Thoracic aorta (tissue), 2 donors: ENCODE measurements around the gene BCL7B. TPM values are rescaled to one million over a fixed set of nuclear protein-coding genes. Genes with fewer than 3 reads are reported as not detected.
"Not testable (repeated sequence)": the region's sequence is repeated elsewhere in the genome, so short reads cannot be mapped to it uniquely, and the experiment has no call there.

Experiments
- ATAC-seq: fragments of 150-250 bp; one replicate; pipeline ENCODE4 v1.8.0; 2017; ENCODE audit warnings: low read depth; ENCODE audit not compliant: insufficient number of reproducible peaks, low FRiP score
- DNase-seq: peaks from one replicate; pipeline ENCODE4 v3.0.0-alpha.2; 2020; ENCODE audit warnings: low spot score
- H3K27ac ChIP-seq, 2 donors: fragments of 200-600 bp; sonication (generic); 1 replicate in 1 of 2; 2 replicates in 1 of 2; pipeline ENCODE4 v1.5.1; 2016; ENCODE audit warnings: mild to moderate bottlenecking in 2 of 2, moderate library complexity in 2 of 2
- H3K27me3 ChIP-seq: fragments of 200-600 bp; sonication (generic); replicated peaks from 2 replicates; pipeline ENCODE4 v1.6.0; 2016; ENCODE audit warnings: mild to moderate bottlenecking; ENCODE audit not compliant: insufficient read depth
- H3K36me3 ChIP-seq: fragments of 200-600 bp; sonication (generic); one replicate; pipeline ENCODE4 v1.5.1; 2016
- H3K4me1 ChIP-seq, 2 donors: fragments of 200-600 bp; sonication (generic); 1 replicate in 1 of 2; 2 replicates in 1 of 2; pipeline versions ENCODE4 v1.5.1 to v1.6.0; 2016; ENCODE audit warnings: low read depth in 2 of 2, mild to moderate bottlenecking in 1 of 2; ENCODE audit not compliant: control insufficient read depth in 1 of 2
- H3K4me3 ChIP-seq: fragments of 200-600 bp; sonication (generic); 2 replicates; pipeline ENCODE4 v1.5.1; 2016; ENCODE audit warnings: mild to moderate bottlenecking
- H3K9me3 ChIP-seq: fragments of 200-600 bp; sonication (generic); 2 replicates; pipeline ENCODE4 v1.5.1; 2016
- CTCF ChIP-seq: fragments of 200-600 bp; sonication (generic); IDR thresholded peaks from one replicate; pipeline ENCODE4 v1.5.1; 2019; ENCODE audit warnings: antibody characterized with exemption
- total RNA-seq, 2 donors: library from RNA; depleted of rRNA; stranded (reverse); fragments of >200 nt; gene quantifications; one replicate each; pipeline versions ENCODE4 v1.1.0 to v1.2.3, GENCODE V29; 2016

Gene BCL7B
- total RNA-seq, 2 donors from 2014 or later, result 99.8 to 129 TPM

GRCh38 chr7:73593207-73594045, 35.9 kb upstream of the BCL7B start:
- Histone ChIP-seq H3K4me1 (no peaks in the 10 kb centered on the region), H3K4me3 (no peak overlapping the region), H3K36me3 (no peaks in the 10 kb centered on the region), H3K27me3 (no peaks in the 10 kb centered on the region), H3K27ac (no peak overlapping the region), H3K9me3 (no peaks in the 10 kb centered on the region)
- TF ChIP-seq CTCF, result no peak
- DNase-seq (no peak), ATAC-seq (no peak)

- Histone ChIP-seq H3K36me3 (no peaks in the 10 kb centered on the region), H3K27ac (no peak overlapping the region), H3K4me1 (no peaks in the 10 kb centered on the region), H3K27me3 (no peaks in the 10 kb centered on the region), H3K4me3 (no peak overlapping the region), H3K9me3 (no peaks in the 10 kb centered on the region)
- TF ChIP-seq CTCF, result no peak
- ATAC-seq (no peak), DNase-seq (no peak)
Measured at GRCh38 chr7:73586911-73587310, 29.4 kb upstream of the BCL7B start.

GRCh38 chr7:73585196-73585595, 27.7 kb upstream of the BCL7B start:
- no peaks in the 10 kb centered on the region for H3K36me3 ChIP-seq
- no peak for TF ChIP-seq CTCF
- H3K4me1 ChIP-seq, result no peaks in the 10 kb centered on the region
- no peak for ATAC-seq
- no peaks in the 10 kb centered on the region for H3K27me3 ChIP-seq
- H3K4me3 ChIP-seq, result no peak overlapping the region
- no peak overlapping the region for H3K27ac ChIP-seq
- H3K9me3 ChIP-seq, result no peaks in the 10 kb centered on the region
- DNase-seq, result no peak

GRCh38 chr7:73582664-73583202, 25.2 kb upstream of the BCL7B start:
- TF ChIP-seq CTCF, result no peak
- ATAC-seq (no peak), DNase-seq (no peak)
- no peaks in the 10 kb centered on the region for H3K36me3 ChIP-seq
- no peak overlapping the region for H3K4me3 ChIP-seq
- no peaks in the 10 kb centered on the region for H3K27me3 ChIP-seq
- no peak overlapping the region for H3K27ac ChIP-seq
- no peaks in the 10 kb centered on the region for H3K9me3 ChIP-seq
- peaks cover 2 to 3% of the 10 kb centered on the region in 2 donors for H3K4me1 ChIP-seq

GRCh38 chr7:73581006-73581405, 23.5 kb upstream of the BCL7B start:
- not testable (repeated sequence) for H3K27ac ChIP-seq, DNase-seq, H3K9me3 ChIP-seq, H3K27me3 ChIP-seq, H3K4me3 ChIP-seq, H3K36me3 ChIP-seq, ATAC-seq
- H3K4me1 ChIP-seq, result peaks cover 10 to 20% of the 10 kb centered on the region in 2 donors
